ENCODE data around the gene S1PR5. TPM values are rescaled to one million over a fixed set of nuclear protein-coding genes. Genes with fewer than 3 reads are reported as not detected.

S1PR5 gene
- total and polyA plus RNA-seq, 4 donors = 0.17 to 0.56 (median 0.34) TPM

DNA sequence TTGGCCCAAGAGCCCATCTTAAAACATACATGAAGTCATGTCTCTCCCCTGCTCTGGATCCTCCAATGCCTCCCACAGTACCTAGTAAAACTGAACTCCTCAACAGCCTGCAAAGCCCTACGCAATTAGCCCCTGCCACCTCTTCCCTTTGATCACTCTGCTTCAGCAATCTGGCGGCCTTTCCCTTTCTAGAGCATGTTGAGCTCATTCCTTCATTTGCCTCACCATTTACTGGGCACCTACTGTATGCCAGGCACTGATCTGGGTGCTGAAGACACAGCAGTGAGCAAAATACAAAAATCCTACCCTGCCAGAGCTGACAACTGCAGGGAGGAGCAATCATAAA lies 17.0 kb downstream of the S1PR5 start:
- 82% methylated on average over 2 of the region's 2 CpGs for WGBS
- TF ChIP-seq YY1 (IDR thresholded peaks at IDR 0.05) = no peak
- TF ChIP-seq, protein P1, sequence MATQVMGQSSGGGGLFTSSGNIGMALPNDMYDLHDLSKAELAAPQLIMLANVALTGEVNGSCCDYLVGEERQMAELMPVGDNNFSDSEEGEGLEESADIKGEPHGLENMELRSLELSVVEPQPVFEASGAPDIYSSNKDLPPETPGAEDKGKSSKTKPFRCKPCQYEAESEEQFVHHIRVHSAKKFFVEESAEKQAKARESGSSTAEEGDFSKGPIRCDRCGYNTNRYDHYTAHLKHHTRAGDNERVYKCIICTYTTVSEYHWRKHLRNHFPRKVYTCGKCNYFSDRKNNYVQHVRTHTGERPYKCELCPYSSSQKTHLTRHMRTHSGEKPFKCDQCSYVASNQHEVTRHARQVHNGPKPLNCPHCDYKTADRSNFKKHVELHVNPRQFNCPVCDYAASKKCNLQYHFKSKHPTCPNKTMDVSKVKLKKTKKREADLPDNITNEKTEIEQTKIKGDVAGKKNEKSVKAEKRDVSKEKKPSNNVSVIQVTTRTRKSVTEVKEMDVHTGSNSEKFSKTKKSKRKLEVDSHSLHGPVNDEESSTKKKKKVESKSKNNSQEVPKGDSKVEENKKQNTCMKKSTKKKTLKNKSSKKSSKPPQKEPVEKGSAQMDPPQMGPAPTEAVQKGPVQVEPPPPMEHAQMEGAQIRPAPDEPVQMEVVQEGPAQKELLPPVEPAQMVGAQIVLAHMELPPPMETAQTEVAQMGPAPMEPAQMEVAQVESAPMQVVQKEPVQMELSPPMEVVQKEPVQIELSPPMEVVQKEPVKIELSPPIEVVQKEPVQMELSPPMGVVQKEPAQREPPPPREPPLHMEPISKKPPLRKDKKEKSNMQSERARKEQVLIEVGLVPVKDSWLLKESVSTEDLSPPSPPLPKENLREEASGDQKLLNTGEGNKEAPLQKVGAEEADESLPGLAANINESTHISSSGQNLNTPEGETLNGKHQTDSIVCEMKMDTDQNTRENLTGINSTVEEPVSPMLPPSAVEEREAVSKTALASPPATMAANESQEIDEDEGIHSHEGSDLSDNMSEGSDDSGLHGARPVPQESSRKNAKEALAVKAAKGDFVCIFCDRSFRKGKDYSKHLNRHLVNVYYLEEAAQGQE (IDR thresholded peaks at IDR 0.05) = no peak
- TF ChIP-seq HNF4G (IDR thresholded peaks at IDR 0.05) = no peak
- TF ChIP-seq, protein P2, sequence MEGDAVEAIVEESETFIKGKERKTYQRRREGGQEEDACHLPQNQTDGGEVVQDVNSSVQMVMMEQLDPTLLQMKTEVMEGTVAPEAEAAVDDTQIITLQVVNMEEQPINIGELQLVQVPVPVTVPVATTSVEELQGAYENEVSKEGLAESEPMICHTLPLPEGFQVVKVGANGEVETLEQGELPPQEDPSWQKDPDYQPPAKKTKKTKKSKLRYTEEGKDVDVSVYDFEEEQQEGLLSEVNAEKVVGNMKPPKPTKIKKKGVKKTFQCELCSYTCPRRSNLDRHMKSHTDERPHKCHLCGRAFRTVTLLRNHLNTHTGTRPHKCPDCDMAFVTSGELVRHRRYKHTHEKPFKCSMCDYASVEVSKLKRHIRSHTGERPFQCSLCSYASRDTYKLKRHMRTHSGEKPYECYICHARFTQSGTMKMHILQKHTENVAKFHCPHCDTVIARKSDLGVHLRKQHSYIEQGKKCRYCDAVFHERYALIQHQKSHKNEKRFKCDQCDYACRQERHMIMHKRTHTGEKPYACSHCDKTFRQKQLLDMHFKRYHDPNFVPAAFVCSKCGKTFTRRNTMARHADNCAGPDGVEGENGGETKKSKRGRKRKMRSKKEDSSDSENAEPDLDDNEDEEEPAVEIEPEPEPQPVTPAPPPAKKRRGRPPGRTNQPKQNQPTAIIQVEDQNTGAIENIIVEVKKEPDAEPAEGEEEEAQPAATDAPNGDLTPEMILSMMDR (IDR thresholded peaks at IDR 0.05; ENCODE audit: low read depth, low read length, missing input control) = no peak
- peak in 1 of 2 donors; percentile 2 for TF ChIP-seq RXRA (IDR thresholded peaks at IDR 0.05)
- TF ChIP-seq JUND (IDR thresholded peaks at IDR 0.05) = no peak
- TF ChIP-seq, protein P3, sequence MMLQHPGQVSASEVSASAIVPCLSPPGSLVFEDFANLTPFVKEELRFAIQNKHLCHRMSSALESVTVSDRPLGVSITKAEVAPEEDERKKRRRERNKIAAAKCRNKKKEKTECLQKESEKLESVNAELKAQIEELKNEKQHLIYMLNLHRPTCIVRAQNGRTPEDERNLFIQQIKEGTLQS (IDR thresholded peaks at IDR 0.05) = no peak
- TF ChIP-seq GABPA (IDR thresholded peaks at IDR 0.05 in 1 of 2, conservative IDR thresholded peaks at IDR 0.05 in 1 of 2) = no peak
- Histone ChIP-seq H3K27me3 (ENCODE audit: control insufficient read depth in 4 of 4, insufficient read depth in 4 of 4, low read length in 3 of 4) (no peaks in the 10 kb centered on the region), H3K9ac (ENCODE audit: low read depth in 1 of 2, low read length in 2 of 2) (peak overlapping the region in 1 of 2 donors; percentile 17), H3K4me3 (ENCODE audit: low read depth in 1 of 3, low read length in 3 of 3) (no peak overlapping the region), H3K27ac (ENCODE audit: low read depth in 1 of 2, low read length in 2 of 2) (peak overlapping the region in 1 of 2 donors; percentile 38), H3K4me1 (ENCODE audit: control insufficient read depth in 4 of 4, insufficient read depth in 4 of 4, low read length in 3 of 4) (peaks cover 15 to 49% (median 39%) of the 10 kb centered on the region in 4 donors), H3K9me3 (ENCODE audit: control insufficient read depth in 4 of 4, low read length in 3 of 4) (no peaks in the 10 kb centered on the region), H3K36me3 (ENCODE audit: control insufficient read depth in 4 of 4, insufficient read depth in 3 of 4, low read depth in 1 of 4, low read length in 3 of 4) (peaks cover 0 to 9% (median 2%) of the 10 kb centered on the region in 4 donors)
- DNase-seq (ENCODE audit: low spot score) = no peak

DNA sequence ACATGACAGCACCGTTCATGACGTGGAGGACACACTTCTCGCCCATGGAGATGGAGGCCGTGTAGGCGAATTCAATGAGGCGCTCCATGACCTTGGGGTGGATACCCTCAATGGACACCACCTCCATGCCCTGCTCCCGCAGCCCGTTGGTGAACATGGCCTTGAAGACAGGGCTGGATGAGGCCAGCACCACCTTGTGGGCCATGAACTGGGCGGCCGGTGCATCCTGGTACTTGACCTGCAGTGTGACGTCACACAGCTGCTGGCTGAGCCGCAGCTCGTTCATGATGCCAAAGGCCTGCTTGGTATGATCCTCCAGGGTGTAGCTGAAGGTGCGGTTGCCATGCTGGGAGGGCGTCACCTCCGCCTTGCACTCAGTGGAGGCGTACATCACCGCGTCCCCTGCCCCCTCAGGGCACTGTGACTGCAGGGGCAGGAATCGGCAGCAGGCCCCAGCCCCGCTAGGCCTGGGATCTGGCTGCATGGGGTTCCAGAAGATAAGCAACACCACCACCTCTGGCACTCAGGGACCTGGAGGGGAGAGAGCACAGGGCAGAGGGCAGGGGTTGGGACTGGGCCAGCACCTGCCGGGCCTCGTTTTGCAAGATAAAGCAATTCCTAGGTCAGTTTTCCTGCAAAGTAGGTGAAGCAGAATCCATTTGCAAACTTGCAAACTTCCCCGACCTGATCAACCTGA lies 17.5 kb downstream of the S1PR5 start:
- H3K4me1 ChIP-seq (ENCODE audit: control insufficient read depth in 4 of 4, insufficient read depth in 4 of 4, low read length in 3 of 4) = peaks cover 15 to 49% (median 39%) of the 10 kb centered on the region in 4 donors
- TF ChIP-seq HNF4A (conservative IDR thresholded peaks at IDR 0.05) (peak; percentile 50 to 53), RAD21 (IDR thresholded peaks at IDR 0.05) (no peak), YY1 (IDR thresholded peaks at IDR 0.05) (no peak), RXRA (IDR thresholded peaks at IDR 0.05) (peak; percentile 40 to 49), FOXA2 (IDR thresholded peaks at IDR 0.05) (no peak)
- TF ChIP-seq, protein P2 (IDR thresholded peaks at IDR 0.05; ENCODE audit: low read depth, low read length, missing input control) = no peak
- H3K4me3 ChIP-seq (ENCODE audit: low read depth in 1 of 3, low read length in 3 of 3) = peak overlapping the region in 1 of 3 donors; percentile 2
- H3K27me3 ChIP-seq (ENCODE audit: control insufficient read depth in 4 of 4, insufficient read depth in 4 of 4, low read length in 3 of 4) = no peaks in the 10 kb centered on the region
- WGBS = 66% methylated on average over 24 of the region's 24 CpGs
- no peak for DNase-seq (ENCODE audit: low spot score)
- H3K9me3 ChIP-seq (ENCODE audit: control insufficient read depth in 4 of 4, low read length in 3 of 4) = no peaks in the 10 kb centered on the region
- H3K9ac ChIP-seq (ENCODE audit: low read depth in 1 of 2, low read length in 2 of 2) = no peak overlapping the region
- H3K27ac ChIP-seq (ENCODE audit: low read depth in 1 of 2, low read length in 2 of 2) = peak overlapping the region; percentile 81 to 88
- H3K36me3 ChIP-seq (ENCODE audit: control insufficient read depth in 4 of 4, insufficient read depth in 3 of 4, low read depth in 1 of 4, low read length in 3 of 4) = peaks cover 0 to 9% (median 2%) of the 10 kb centered on the region in 4 donors

All from liver (tissue), 9 donors.